Tibial artery (tissue), 4 donors: ENCODE data around the gene POLR2H.

ENCODE experiments used
- DNase-seq, 2 donors: peaks; one replicate each; pipeline ENCODE4 v3.0.0-alpha.2; 2019
- H3K27ac ChIP-seq, 2 donors: fragments of 200-600 bp; sonication (generic) in 1 of 2; 1 replicate in 1 of 2; 2 replicates in 1 of 2; pipeline ENCODE4 v1.5.1; 2018 to 2019; ENCODE audit warnings: mild to moderate bottlenecking in 1 of 2
- H3K27me3 ChIP-seq, 2 donors: fragments of 200-600 bp; sonication (generic) in 1 of 2; one replicate each; pipeline versions ENCODE4 v1.5.1 to v1.6.0; 2016 to 2019
- H3K36me3 ChIP-seq, 3 donors: fragments of 200-600 bp; sonication (generic) in 2 of 3; one replicate each; pipeline ENCODE4 v1.5.1; 2016 to 2019; ENCODE audit warnings: mild to moderate bottlenecking in 2 of 3
- H3K4me1 ChIP-seq, 4 donors: fragments of 200-600 bp; sonication (generic) in 2 of 4; 1 replicate in 3 of 4; 2 replicates in 1 of 4; pipeline ENCODE4 v1.5.1; 2016 to 2019
- H3K4me3 ChIP-seq, 2 donors: fragments of 200-600 bp; sonication (generic) in 1 of 2; 1 replicate in 1 of 2; 2 replicates in 1 of 2; pipeline ENCODE4 v1.5.1; 2018 to 2019; ENCODE audit warnings: mild to moderate bottlenecking in 2 of 2
- H3K9me3 ChIP-seq, 3 donors: fragments of 200-600 bp; sonication (generic) in 1 of 3; one replicate each; pipeline ENCODE4 v1.5.1; 2016 to 2019
- CTCF ChIP-seq, 2 experiments: fragments of 200-600 bp in 1 of 2; fragments of 450-650 bp in 1 of 2; IDR thresholded peaks; one replicate each; pipeline ENCODE4 v1.5.1; 2017 to 2019; ENCODE audit warnings: antibody characterized with exemption in 2 of 2, mild to moderate bottlenecking in 1 of 2, moderate library complexity in 1 of 2
- intact Hi-C: fragments of 100-400 bp; cut with DNase I; formaldehyde crosslinking; loops from one replicate; pipeline ENCODE4 v1.15.0; 2023; ENCODE audit warnings: low total_unique reads

Gene POLR2H

GRCh38 chr3:184323696-184324095, 37.8 kb upstream of the POLR2H start:
- intact Hi-C loops: no loop called here
- Histone ChIP-seq H3K4me3 (no peak overlapping the region), H3K27ac (peak overlapping the region; percentile 46 to 97), H3K36me3 (peaks cover 84 to 86% (median 84%) of the 10 kb centered on the region in 3 donors), H3K9me3 (no peaks in the 10 kb centered on the region), H3K27me3 (no peaks in the 10 kb centered on the region), H3K4me1 (peaks cover 9 to 36% (median 22%) of the 10 kb centered on the region in 4 donors)
- TF ChIP-seq CTCF (IDR thresholded peaks at IDR 0.05): no peak
- peak in 1 of 2 donors; percentile 60 for DNase-seq

GRCh38 chr3:184325269-184325668, 36.2 kb upstream of the POLR2H start:
- Histone ChIP-seq H3K9me3 (no peaks in the 10 kb centered on the region), H3K4me3 (no peak overlapping the region), H3K4me1 (peaks cover 4 to 22% (median 8%) of the 10 kb centered on the region in 4 donors), H3K27ac (no peak overlapping the region), H3K27me3 (no peaks in the 10 kb centered on the region), H3K36me3 (peaks cover 100% of the 10 kb centered on the region in 3 donors)
- TF ChIP-seq CTCF (IDR thresholded peaks at IDR 0.05): no peak
- intact Hi-C loops: no loop called here
- no peak for DNase-seq

GRCh38 chr3:184325715-184326369, 35.7 kb upstream of the POLR2H start:
- Histone ChIP-seq H3K36me3 (peaks cover 99 to 100% (median 100%) of the 10 kb centered on the region in 3 donors), H3K9me3 (no peaks in the 10 kb centered on the region), H3K27me3 (no peaks in the 10 kb centered on the region), H3K4me1 (peaks cover 0 to 16% (median 2%) of the 10 kb centered on the region in 4 donors), H3K4me3 (no peak overlapping the region), H3K27ac (no peak overlapping the region)
- no peak for TF ChIP-seq CTCF (IDR thresholded peaks at IDR 0.05)
- intact Hi-C loops: no loop called here
- no peak for DNase-seq

- Histone ChIP-seq H3K36me3 (peaks cover 99 to 100% (median 100%) of the 10 kb centered on the region in 3 donors), H3K9me3 (no peaks in the 10 kb centered on the region), H3K27me3 (no peaks in the 10 kb centered on the region), H3K27ac (no peak overlapping the region), H3K4me3 (no peak overlapping the region), H3K4me1 (peaks cover 0 to 2% (median 0%) of the 10 kb centered on the region in 4 donors)
- DNase-seq: peak in 1 of 2 donors; percentile 63
- intact Hi-C loops: no loop called here
- TF ChIP-seq CTCF (IDR thresholded peaks at IDR 0.05): no peak
These were observed 34.3 kb upstream of the POLR2H start for GRCh38 chr3:184327171-184327570.

GRCh38 chr3:184328516-184328915, 33.0 kb upstream of the POLR2H start:
- peaks cover 97 to 100% (median 99%) of the 10 kb centered on the region in 3 donors for H3K36me3 ChIP-seq
- TF ChIP-seq CTCF (IDR thresholded peaks at IDR 0.05): no peak
- no peak overlapping the region for H3K27ac ChIP-seq
- H3K27me3 ChIP-seq: no peaks in the 10 kb centered on the region
- DNase-seq: no peak
- H3K9me3 ChIP-seq: no peaks in the 10 kb centered on the region
- no peak overlapping the region for H3K4me3 ChIP-seq
- intact Hi-C loops: no loop called here
- no peaks in the 10 kb centered on the region for H3K4me1 ChIP-seq
